K562 (cell line): Measurements from ENCODE around the gene PTPN18. TPM values are rescaled to one million over a fixed set of nuclear protein-coding genes. Genes with fewer than 3 reads are reported as not detected.

ENCODE experiments used
- CBFA2T2 ChIP-seq: fragments of 450-650 bp; conservative IDR thresholded peaks from 2 replicates; pipeline ENCODE4 v1.6.1; 2017; ENCODE audit warnings: mild to moderate bottlenecking
- CBFA2T3 ChIP-seq: fragments of 450-650 bp; IDR thresholded peaks from 2 replicates; pipeline ENCODE4 v1.6.1; 2017
- HNRNPLL ChIP-seq: fragments of 200-400 bp; formaldehyde crosslinking; IDR thresholded peaks from 2 replicates; pipeline ENCODE4 v1.6.1; 2017; ENCODE audit warnings: low read length, low read depth, mild to moderate bottlenecking; ENCODE audit not compliant: poor library complexity, severe bottlenecking
- MIER1 ChIP-seq: fragments of 450-650 bp; IDR thresholded peaks from 2 replicates; pipeline ENCODE4 v1.6.1; 2016; ENCODE audit warnings: antibody characterized with exemption, mild to moderate bottlenecking, low read depth
- POLR2AphosphoS5 ChIP-seq: IDR thresholded peaks from 2 replicates; pipeline ENCODE4 v1.6.1; 2011; ENCODE audit warnings: mild to moderate bottlenecking, low read depth, low read length, moderate library complexity; ENCODE audit not compliant: control insufficient read depth, insufficient read depth
- RBFOX2 ChIP-seq: fragments of 200-400 bp; formaldehyde crosslinking; IDR thresholded peaks from 2 replicates; pipeline ENCODE4 v1.6.1; 2017; ENCODE audit warnings: low read depth, mild to moderate bottlenecking, low read length, moderate library complexity
- STAG1 ChIP-seq: sonication (generic); formaldehyde crosslinking; IDR thresholded peaks from 2 replicates; pipeline ENCODE4 v1.5.0; 2020; ENCODE audit warnings: missing genetic modification reagents, borderline replicate concordance
- TAF1 ChIP-seq: IDR thresholded peaks from 2 replicates; pipeline ENCODE4 v1.6.1; 2011; ENCODE audit warnings: mild to moderate bottlenecking, low read length, moderate library complexity; ENCODE audit not compliant: insufficient read depth, control insufficient read depth, severe bottlenecking; ENCODE audit errors: extremely low read depth
- TEAD4 ChIP-seq, 2 experiments: sonication (generic) in 1 of 2; formaldehyde crosslinking in 1 of 2; IDR thresholded peaks; 2 replicates each; pipeline versions ENCODE4 v1.6.1 to v1.8.0; 2012 to 2022; ENCODE audit warnings: borderline replicate concordance in 1 of 2, inconsistent platforms in 1 of 2, low read length in 1 of 2, mild to moderate bottlenecking in 1 of 2, missing genetic modification reagents in 1 of 2
- ZBTB7A ChIP-seq: IDR thresholded peaks from 2 replicates; pipeline ENCODE4 v1.6.1; 2011; ENCODE audit warnings: low read depth, mild to moderate bottlenecking, low read length, moderate library complexity, borderline replicate concordance; ENCODE audit not compliant: control insufficient read depth
- ZNF444 ChIP-seq: fragments of 250-450 bp; sonication (Bioruptor Pico); IDR thresholded peaks from 2 replicates; pipeline ENCODE4 v1.4.0; 2020; ENCODE audit warnings: mild to moderate bottlenecking, moderate library complexity
- polyA plus RNA-seq, 8 experiments: library from polyadenylated mRNA; depleted of rRNA in 4 of 8; stranded (reverse) in 5 of 8; unstranded in 3 of 8; fragments of >200 nt; fragmentation: Nextera tagmentation in 2 of 8; fragmentation: Illumina TruSeq in 1 of 8; extraction: Ambion mirVana in 2 of 8; extraction: Trizol in 1 of 8; gene quantifications; 2 replicates each; pipeline versions ENCODE4 v1.2.1 to v1.2.3, GENCODE V29; 2011 to 2014; ENCODE audit warnings: inconsistent platforms in 1 of 8, missing spikeins in 1 of 8
- total RNA-seq, 7 experiments: library from RNA; depleted of rRNA in 6 of 7; stranded (reverse); fragments of >200 nt in 6 of 7; fragmentation: Illumina TruSeq in 2 of 7; extraction: Trizol in 2 of 7; gene quantifications; 2 replicates each; pipeline versions ENCODE4 v1.2.1 to v1.2.3, GENCODE V29; 2011 to 2021; ENCODE audit warnings: low replicate concordance in 1 of 7
- TF ChIP-seq, protein P1 (sequence below): sonication (generic); formaldehyde crosslinking; IDR thresholded peaks from 2 replicates; pipeline ENCODE4 v1.8.0; 2022; ENCODE audit warnings: mild to moderate bottlenecking, missing genetic modification reagents
- TF ChIP-seq, protein P2 (sequence below): sonication (generic); formaldehyde crosslinking; IDR thresholded peaks from 2 replicates; pipeline ENCODE4 v1.9.0; 2022; ENCODE audit warnings: mild to moderate bottlenecking, missing genetic modification reagents
- TF ChIP-seq, protein P3 (sequence below): IDR thresholded peaks from 2 replicates; pipeline ENCODE4 v1.6.1; 2011; ENCODE audit warnings: borderline replicate concordance, low read depth, mild to moderate bottlenecking, moderate library complexity, low read length; ENCODE audit not compliant: insufficient read depth, poor library complexity, severe bottlenecking
- TF ChIP-seq, protein P4 (sequence below): fragments of 250-450 bp; sonication (Bioruptor Pico); IDR thresholded peaks from 2 replicates; pipeline ENCODE4 v1.8.0; 2022; ENCODE audit warnings: inconsistent platforms

PTPN18 gene
- total and polyA plus RNA-seq, 9 of the 15 experiments (the other 6 are each of a cell fraction or from before 2014, with no cell fraction given) = 11.6 to 90.7 (median 49.6) TPM

DNA sequence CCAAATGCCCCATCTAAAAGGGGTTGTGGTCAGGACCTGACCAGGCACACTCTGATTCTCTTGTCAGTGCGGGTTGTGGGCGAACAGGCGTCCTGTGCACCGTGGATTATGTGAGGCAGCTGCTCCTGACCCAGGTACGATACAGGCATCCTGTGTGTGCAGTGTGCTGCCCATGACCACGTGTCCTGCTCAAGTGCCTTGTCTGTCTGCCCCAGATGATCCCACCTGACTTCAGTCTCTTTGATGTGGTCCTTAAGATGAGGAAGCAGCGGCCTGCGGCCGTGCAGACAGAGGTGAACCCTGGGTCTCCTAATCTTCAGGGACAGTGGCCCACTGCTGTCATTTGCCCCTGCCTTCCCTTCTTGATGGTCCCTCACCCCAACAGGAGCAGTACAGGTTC is 14.6 kb downstream of the PTPN18 start (continued):
- TF ChIP-seq, protein P1, sequence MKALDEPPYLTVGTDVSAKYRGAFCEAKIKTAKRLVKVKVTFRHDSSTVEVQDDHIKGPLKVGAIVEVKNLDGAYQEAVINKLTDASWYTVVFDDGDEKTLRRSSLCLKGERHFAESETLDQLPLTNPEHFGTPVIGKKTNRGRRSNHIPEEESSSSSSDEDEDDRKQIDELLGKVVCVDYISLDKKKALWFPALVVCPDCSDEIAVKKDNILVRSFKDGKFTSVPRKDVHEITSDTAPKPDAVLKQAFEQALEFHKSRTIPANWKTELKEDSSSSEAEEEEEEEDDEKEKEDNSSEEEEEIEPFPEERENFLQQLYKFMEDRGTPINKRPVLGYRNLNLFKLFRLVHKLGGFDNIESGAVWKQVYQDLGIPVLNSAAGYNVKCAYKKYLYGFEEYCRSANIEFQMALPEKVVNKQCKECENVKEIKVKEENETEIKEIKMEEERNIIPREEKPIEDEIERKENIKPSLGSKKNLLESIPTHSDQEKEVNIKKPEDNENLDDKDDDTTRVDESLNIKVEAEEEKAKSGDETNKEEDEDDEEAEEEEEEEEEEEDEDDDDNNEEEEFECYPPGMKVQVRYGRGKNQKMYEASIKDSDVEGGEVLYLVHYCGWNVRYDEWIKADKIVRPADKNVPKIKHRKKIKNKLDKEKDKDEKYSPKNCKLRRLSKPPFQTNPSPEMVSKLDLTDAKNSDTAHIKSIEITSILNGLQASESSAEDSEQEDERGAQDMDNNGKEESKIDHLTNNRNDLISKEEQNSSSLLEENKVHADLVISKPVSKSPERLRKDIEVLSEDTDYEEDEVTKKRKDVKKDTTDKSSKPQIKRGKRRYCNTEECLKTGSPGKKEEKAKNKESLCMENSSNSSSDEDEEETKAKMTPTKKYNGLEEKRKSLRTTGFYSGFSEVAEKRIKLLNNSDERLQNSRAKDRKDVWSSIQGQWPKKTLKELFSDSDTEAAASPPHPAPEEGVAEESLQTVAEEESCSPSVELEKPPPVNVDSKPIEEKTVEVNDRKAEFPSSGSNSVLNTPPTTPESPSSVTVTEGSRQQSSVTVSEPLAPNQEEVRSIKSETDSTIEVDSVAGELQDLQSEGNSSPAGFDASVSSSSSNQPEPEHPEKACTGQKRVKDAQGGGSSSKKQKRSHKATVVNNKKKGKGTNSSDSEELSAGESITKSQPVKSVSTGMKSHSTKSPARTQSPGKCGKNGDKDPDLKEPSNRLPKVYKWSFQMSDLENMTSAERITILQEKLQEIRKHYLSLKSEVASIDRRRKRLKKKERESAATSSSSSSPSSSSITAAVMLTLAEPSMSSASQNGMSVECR (CRISPR knock-in tag) = 0 out of 2 replicates have a peak, but pooled peaks have one; percentile 37
- TF ChIP-seq HNRNPLL (peak; percentile 11), ZBTB7A (peak; percentile 31; the same call in 1 of the 2 replicates), TEAD4 (IDR thresholded peaks at IDR 0.05; ENCODE audit: low read length) (peak; percentile 72), TEAD4 (CRISPR knock-in tag; IDR thresholded peaks at IDR 0.05; ENCODE audit: borderline replicate concordance) (no peak), POLR2AphosphoS5 (peak; percentile 52; the same call in 1 of the 2 replicates), CBFA2T3 (peak; percentile 72), RBFOX2 (peak; percentile 47; the same call in 1 of the 2 replicates), MIER1 (no peak), ZNF444 (CRISPR knock-in tag) (no peak), TAF1 (peak; percentile 7), CBFA2T2 (0 out of 2 replicates have a peak, but pooled peaks have one; percentile 42), STAG1 (CRISPR knock-in tag) (no peak)
- TF ChIP-seq, protein P2, sequence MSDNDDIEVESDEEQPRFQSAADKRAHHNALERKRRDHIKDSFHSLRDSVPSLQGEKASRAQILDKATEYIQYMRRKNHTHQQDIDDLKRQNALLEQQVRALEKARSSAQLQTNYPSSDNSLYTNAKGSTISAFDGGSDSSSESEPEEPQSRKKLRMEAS (CRISPR knock-in tag) = peak; percentile 96
- TF ChIP-seq, protein P3, sequence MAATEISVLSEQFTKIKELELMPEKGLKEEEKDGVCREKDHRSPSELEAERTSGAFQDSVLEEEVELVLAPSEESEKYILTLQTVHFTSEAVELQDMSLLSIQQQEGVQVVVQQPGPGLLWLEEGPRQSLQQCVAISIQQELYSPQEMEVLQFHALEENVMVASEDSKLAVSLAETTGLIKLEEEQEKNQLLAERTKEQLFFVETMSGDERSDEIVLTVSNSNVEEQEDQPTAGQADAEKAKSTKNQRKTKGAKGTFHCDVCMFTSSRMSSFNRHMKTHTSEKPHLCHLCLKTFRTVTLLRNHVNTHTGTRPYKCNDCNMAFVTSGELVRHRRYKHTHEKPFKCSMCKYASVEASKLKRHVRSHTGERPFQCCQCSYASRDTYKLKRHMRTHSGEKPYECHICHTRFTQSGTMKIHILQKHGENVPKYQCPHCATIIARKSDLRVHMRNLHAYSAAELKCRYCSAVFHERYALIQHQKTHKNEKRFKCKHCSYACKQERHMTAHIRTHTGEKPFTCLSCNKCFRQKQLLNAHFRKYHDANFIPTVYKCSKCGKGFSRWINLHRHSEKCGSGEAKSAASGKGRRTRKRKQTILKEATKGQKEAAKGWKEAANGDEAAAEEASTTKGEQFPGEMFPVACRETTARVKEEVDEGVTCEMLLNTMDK = no peak
- TF ChIP-seq, protein P4, sequence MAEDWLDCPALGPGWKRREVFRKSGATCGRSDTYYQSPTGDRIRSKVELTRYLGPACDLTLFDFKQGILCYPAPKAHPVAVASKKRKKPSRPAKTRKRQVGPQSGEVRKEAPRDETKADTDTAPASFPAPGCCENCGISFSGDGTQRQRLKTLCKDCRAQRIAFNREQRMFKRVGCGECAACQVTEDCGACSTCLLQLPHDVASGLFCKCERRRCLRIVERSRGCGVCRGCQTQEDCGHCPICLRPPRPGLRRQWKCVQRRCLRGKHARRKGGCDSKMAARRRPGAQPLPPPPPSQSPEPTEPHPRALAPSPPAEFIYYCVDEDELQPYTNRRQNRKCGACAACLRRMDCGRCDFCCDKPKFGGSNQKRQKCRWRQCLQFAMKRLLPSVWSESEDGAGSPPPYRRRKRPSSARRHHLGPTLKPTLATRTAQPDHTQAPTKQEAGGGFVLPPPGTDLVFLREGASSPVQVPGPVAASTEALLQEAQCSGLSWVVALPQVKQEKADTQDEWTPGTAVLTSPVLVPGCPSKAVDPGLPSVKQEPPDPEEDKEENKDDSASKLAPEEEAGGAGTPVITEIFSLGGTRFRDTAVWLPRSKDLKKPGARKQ = no peak
